Measurements from ENCODE around the gene LBHD2.

The LBHD2 gene
- long read RNA-seq: 0 reads

GRCh38 chr14:103084021-103084919 is at the start of gene LBHD2:
Gene LBHD2 (plus strand): TSS chr14:103084210. CDS start chr14:103086013, 1,803 bp downstream.
- no peak for DNase-seq (ENCODE audit: low read depth in 1 of 2, low spot score in 1 of 2)
- no peak within 1 kb of the TSS for H3K27ac ChIP-seq (replicated peaks)
- H3K4me3 ChIP-seq (replicated peaks; ENCODE audit: insufficient read depth, low read length): no peak within 1 kb of the TSS
- TF ChIP-seq REST (IDR thresholded peaks at IDR 0.05; ENCODE audit: insufficient replicate concordance, low read depth) (no peak), SPI1 (IDR thresholded peaks at IDR 0.05; ENCODE audit: borderline replicate concordance, low read depth) (no peak), GABPA (IDR thresholded peaks at IDR 0.05; ENCODE audit: low read depth) (no peak), CTCF (IDR thresholded peaks at IDR 0.05; ENCODE audit: insufficient read depth, low read length) (no peak), POLR2AphosphoS5 (IDR thresholded peaks at IDR 0.05; ENCODE audit: low read depth) (no peak)
- H3K27me3 ChIP-seq (ENCODE audit: insufficient read depth, poor library complexity, severe bottlenecking): peaks cover 15% of the 10 kb centered on the region

GRCh38 chr14:103041464-103041863 is 42.5 kb upstream of the LBHD2 start:
- no peak overlapping the region for H3K4me3 ChIP-seq (replicated peaks; ENCODE audit: insufficient read depth, low read length)
- peaks cover 6% of the 10 kb centered on the region for H3K27me3 ChIP-seq (ENCODE audit: insufficient read depth, poor library complexity, severe bottlenecking)
- H3K27ac ChIP-seq (replicated peaks): no peak overlapping the region
- no peak for DNase-seq (ENCODE audit: low read depth in 1 of 2, low spot score in 1 of 2)
- no peak for TF ChIP-seq CTCF (IDR thresholded peaks at IDR 0.05; ENCODE audit: insufficient read depth, low read length)
- no peak for TF ChIP-seq REST (IDR thresholded peaks at IDR 0.05; ENCODE audit: insufficient replicate concordance, low read depth)
- TF ChIP-seq GABPA (IDR thresholded peaks at IDR 0.05; ENCODE audit: low read depth): no peak
- no peak for TF ChIP-seq SPI1 (IDR thresholded peaks at IDR 0.05; ENCODE audit: borderline replicate concordance, low read depth)
- no peak for TF ChIP-seq POLR2AphosphoS5 (IDR thresholded peaks at IDR 0.05; ENCODE audit: low read depth)

- Histone ChIP-seq H3K27me3 (ENCODE audit: insufficient read depth, poor library complexity, severe bottlenecking) (peaks cover 6% of the 10 kb centered on the region), H3K27ac (replicated peaks) (no peak overlapping the region), H3K4me3 (replicated peaks; ENCODE audit: insufficient read depth, low read length) (no peak overlapping the region)
- TF ChIP-seq CTCF (IDR thresholded peaks at IDR 0.05; ENCODE audit: insufficient read depth, low read length) (no peak), POLR2AphosphoS5 (IDR thresholded peaks at IDR 0.05; ENCODE audit: low read depth) (no peak), GABPA (IDR thresholded peaks at IDR 0.05; ENCODE audit: low read depth) (no peak), REST (IDR thresholded peaks at IDR 0.05; ENCODE audit: insufficient replicate concordance, low read depth) (no peak), SPI1 (IDR thresholded peaks at IDR 0.05; ENCODE audit: borderline replicate concordance, low read depth) (no peak)
- no peak for DNase-seq (ENCODE audit: low read depth in 1 of 2, low spot score in 1 of 2)
These were observed 40.6 kb upstream of the LBHD2 start for GRCh38 chr14:103043257-103044015.

Measured in HL-60 (cell line).